ENCODE results near the gene FHDC1. TPM values are rescaled to one million over a fixed set of nuclear protein-coding genes. Genes with fewer than 3 reads are reported as not detected.
A peak's percentile ranks its signal among the peaks of the same experiment; 100 is the strongest.

FHDC1 gene
- polyA plus RNA-seq, 3 donors = 0.21 TPM; not detected in 2

DNA sequence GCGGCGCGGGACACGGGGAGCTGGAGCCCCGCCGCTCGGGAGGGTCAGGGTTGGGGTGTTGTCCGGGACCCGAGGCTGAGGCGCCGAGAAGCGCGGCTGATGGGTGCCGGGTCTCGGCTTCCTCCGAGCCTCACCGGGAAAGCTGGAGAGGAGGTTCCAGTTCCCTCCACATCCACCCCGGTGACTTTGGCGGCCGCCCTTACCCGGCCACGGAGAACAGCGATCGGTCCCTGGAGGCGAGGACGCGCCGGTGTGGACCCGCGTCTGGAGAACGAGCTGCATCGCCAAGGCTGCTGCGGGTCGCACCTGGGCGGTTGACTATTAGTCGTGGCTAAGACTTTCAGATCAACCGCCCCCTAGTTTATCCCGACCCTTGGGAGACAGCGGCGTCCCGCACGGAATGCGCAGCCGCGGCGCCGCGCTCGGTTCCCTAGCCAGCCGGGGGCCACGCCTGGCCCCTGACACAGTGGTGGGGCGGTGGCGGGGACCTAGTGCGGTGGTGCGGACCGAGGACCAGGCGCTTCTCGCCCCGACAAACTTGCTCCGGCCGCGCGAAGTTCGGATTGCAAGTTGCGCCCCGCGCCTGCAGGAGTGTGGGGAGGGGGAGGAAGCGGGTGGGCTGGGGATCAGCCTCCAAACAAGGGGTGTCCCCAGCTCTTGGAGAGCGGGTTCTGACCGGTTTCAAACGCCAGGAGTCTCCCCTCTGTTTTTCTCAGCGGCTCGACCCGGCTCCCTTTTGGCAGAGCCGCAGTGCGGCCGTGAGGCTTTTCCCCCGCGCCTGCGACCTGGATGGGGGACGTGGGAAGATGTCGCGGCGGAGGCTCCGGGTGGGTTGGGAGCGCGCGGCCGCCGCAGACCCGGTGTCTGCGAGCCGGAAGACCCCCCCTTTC is 568 bp downstream of the FHDC1 start:
- peak overlapping the region; percentile 21 for H2AFZ ChIP-seq (ENCODE audit: insufficient read depth, low read depth, low read length, poor library complexity, severe bottlenecking)
- Mint-ChIP-seq H3K9me3 (peaks cover 0 to 34% (median 16%) of the 10 kb centered on the region in 7 donors), H3K27ac (no peak overlapping the region), H3K36me3 (peaks cover 16% of the 10 kb centered on the region in 2 donors), H3K27me3 (ENCODE audit: low read depth in 3 of 3) (peaks cover 69 to 81% (median 71%) of the 10 kb centered on the region in 3 donors), H3K4me1 (peaks cover 23% of the 10 kb centered on the region), H3K4me3 (peak overlapping the region; percentile 68 to 83)
- no peak overlapping the region for H3K27ac ChIP-seq (ENCODE audit: low read depth in 1 of 2, low read length in 2 of 2)
- DNase-seq = no peak
- H3K4me3 ChIP-seq (replicated peaks in 1 of 3; ENCODE audit: low read depth in 2 of 3, low read length in 3 of 3) = peak overlapping the region; percentile 32 to 76 (median 32)
- H3K27me3 ChIP-seq (ENCODE audit: control insufficient read depth in 2 of 2, insufficient read depth in 2 of 2, low read length in 2 of 2) = peaks cover 62 to 80% of the 10 kb centered on the region in 2 donors
- no peaks in the 10 kb centered on the region for H4K20me1 ChIP-seq (ENCODE audit: insufficient read depth, low read length)
- H3K36me3 ChIP-seq (replicated peaks in 1 of 2; ENCODE audit: control insufficient read depth in 1 of 2, insufficient read depth in 2 of 2, low read length in 2 of 2) = no peaks in the 10 kb centered on the region
- intact Hi-C loops (cut with micrococcal nuclease) = no loop called here
- peaks cover 0 to 37% of the 10 kb centered on the region in 2 donors for H3K9me3 ChIP-seq (replicated peaks in 1 of 2; ENCODE audit: control insufficient read depth in 1 of 2, insufficient read depth in 1 of 2, low read length in 2 of 2)
- H3K9ac ChIP-seq (ENCODE audit: insufficient read depth, low read length, poor library complexity, severe bottlenecking) = peak overlapping the region; percentile 15
- no peaks in the 10 kb centered on the region for H3K79me2 ChIP-seq (ENCODE audit: insufficient read depth, low read length)
- WGBS (ENCODE audit: insufficient coverage) = under 1% methylated on average over 58 of the region's 93 CpGs
- TF ChIP-seq, protein P1, sequence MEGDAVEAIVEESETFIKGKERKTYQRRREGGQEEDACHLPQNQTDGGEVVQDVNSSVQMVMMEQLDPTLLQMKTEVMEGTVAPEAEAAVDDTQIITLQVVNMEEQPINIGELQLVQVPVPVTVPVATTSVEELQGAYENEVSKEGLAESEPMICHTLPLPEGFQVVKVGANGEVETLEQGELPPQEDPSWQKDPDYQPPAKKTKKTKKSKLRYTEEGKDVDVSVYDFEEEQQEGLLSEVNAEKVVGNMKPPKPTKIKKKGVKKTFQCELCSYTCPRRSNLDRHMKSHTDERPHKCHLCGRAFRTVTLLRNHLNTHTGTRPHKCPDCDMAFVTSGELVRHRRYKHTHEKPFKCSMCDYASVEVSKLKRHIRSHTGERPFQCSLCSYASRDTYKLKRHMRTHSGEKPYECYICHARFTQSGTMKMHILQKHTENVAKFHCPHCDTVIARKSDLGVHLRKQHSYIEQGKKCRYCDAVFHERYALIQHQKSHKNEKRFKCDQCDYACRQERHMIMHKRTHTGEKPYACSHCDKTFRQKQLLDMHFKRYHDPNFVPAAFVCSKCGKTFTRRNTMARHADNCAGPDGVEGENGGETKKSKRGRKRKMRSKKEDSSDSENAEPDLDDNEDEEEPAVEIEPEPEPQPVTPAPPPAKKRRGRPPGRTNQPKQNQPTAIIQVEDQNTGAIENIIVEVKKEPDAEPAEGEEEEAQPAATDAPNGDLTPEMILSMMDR (IDR thresholded peaks at IDR 0.05) = no peak
- H3K4me1 ChIP-seq (ENCODE audit: control insufficient read depth in 1 of 2, insufficient read depth in 2 of 2, low read length in 2 of 2) = peaks cover 28 to 36% of the 10 kb centered on the region in 2 donors
- peak overlapping the region; percentile 89 for H3K4me2 ChIP-seq (replicated peaks; ENCODE audit: extremely low read depth, low read length, poor library complexity, severe bottlenecking)

DNA sequence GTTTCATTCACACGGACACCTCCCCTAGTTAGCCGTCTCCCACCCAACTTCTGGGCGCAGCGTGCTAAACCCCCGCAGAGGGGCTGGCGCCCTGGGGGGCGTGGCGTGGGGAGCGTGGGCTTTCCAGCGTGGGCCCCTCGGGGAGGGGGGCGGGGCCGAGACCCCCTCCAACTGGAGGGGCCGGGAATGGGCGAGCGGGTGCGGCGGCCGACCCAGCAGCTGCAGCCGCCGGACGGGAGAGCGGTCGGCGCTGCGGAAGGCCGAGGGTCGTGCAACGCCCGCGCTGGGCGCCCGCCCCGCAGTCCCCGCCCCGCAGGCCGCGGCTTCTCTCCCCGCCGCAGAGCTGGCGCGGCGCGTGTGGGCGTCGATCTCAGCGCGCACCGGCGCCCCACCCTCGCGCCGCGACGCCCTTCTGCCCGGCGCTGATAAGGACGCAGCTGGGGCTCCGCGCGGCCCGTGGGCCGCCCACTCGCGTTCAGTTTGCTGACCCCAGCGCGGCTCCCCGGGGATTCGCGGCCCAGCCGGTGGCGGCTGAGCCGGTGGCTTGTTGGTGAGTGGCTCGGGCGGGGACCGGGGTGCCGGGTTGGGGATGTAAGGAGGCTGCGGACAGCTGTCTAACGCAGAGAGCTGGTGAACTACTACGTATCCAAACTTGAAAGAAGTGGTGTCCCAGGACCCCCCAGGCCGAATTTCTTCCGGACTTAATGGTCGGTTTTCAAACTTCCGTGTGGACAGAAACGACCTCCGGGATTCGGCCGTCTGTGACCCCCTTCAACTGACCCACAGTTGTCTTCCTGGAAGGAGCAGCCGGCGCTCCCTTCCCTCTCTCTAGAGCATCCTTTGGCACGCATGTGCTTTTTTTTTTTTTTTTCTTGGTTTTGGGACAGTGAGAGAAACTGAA is 1.5 kb downstream of the FHDC1 start:
- Histone ChIP-seq H3K4me1 (ENCODE audit: control insufficient read depth in 1 of 2, insufficient read depth in 2 of 2, low read length in 2 of 2) (peaks cover 28 to 36% of the 10 kb centered on the region in 2 donors), H3K9me3 (replicated peaks in 1 of 2; ENCODE audit: control insufficient read depth in 1 of 2, insufficient read depth in 1 of 2, low read length in 2 of 2) (peaks cover 0 to 37% of the 10 kb centered on the region in 2 donors), H3K79me2 (ENCODE audit: insufficient read depth, low read length) (no peaks in the 10 kb centered on the region), H3K4me2 (replicated peaks; ENCODE audit: extremely low read depth, low read length, poor library complexity, severe bottlenecking) (peak overlapping the region; percentile 89), H3K9ac (ENCODE audit: insufficient read depth, low read length, poor library complexity, severe bottlenecking) (peak overlapping the region; percentile 27), H3K27me3 (ENCODE audit: control insufficient read depth in 2 of 2, insufficient read depth in 2 of 2, low read length in 2 of 2) (peaks cover 65 to 86% of the 10 kb centered on the region in 2 donors), H2AFZ (ENCODE audit: insufficient read depth, low read depth, low read length, poor library complexity, severe bottlenecking) (peak overlapping the region; percentile 41), H3K27ac (ENCODE audit: low read depth in 1 of 2, low read length in 2 of 2) (no peak overlapping the region), H3K36me3 (replicated peaks in 1 of 2; ENCODE audit: control insufficient read depth in 1 of 2, insufficient read depth in 2 of 2, low read length in 2 of 2) (no peaks in the 10 kb centered on the region), H3K4me3 (replicated peaks in 1 of 3; ENCODE audit: low read depth in 2 of 3, low read length in 3 of 3) (peak overlapping the region; percentile 32 to 76 (median 32)), H4K20me1 (ENCODE audit: insufficient read depth, low read length) (no peaks in the 10 kb centered on the region)
- DNase-seq = no peak
- Mint-ChIP-seq H3K36me3 (peaks cover 16% of the 10 kb centered on the region in 2 donors), H3K4me1 (peaks cover 23% of the 10 kb centered on the region), H3K4me3 (peak overlapping the region; percentile 68 to 92), H3K27ac (no peak overlapping the region), H3K27me3 (ENCODE audit: low read depth in 3 of 3) (peaks cover 71 to 88% (median 71%) of the 10 kb centered on the region in 3 donors), H3K9me3 (peaks cover 0 to 34% (median 16%) of the 10 kb centered on the region in 7 donors)
- intact Hi-C loops (cut with micrococcal nuclease) = no loop called here
- WGBS (ENCODE audit: insufficient coverage) = under 1% methylated on average over 87 of the region's 91 CpGs
- TF ChIP-seq, protein P1 (IDR thresholded peaks at IDR 0.05) = no peak
